Body of pancreas (tissue), 4 donors: Measurements from ENCODE around the gene CASKIN2. TPM values are rescaled to one million over a fixed set of nuclear protein-coding genes. Genes with fewer than 3 reads are reported as not detected.

Experiments used
- ATAC-seq: fragments of 150-250 bp; one replicate; pipeline ENCODE4 v1.9.1; 2016
- DNase-seq, 4 donors: peaks; one replicate each; pipeline ENCODE4 v3.0.0-alpha.2; 2019
- H3K27ac ChIP-seq, 4 donors: fragments of 200-600 bp; sonication (generic); 1 replicate in 3 of 4; 2 replicates in 1 of 4; pipeline versions ENCODE4 v1.5.1 to v1.6.1; 2016 to 2019; ENCODE audit warnings: mild to moderate bottlenecking in 1 of 4, mixed read lengths in 1 of 4, moderate library complexity in 1 of 4
- H3K27me3 ChIP-seq, 2 donors: fragments of 200-600 bp; sonication (generic); one replicate each; pipeline ENCODE4 v1.6.0; 2016; ENCODE audit warnings: mild to moderate bottlenecking in 1 of 2
- H3K36me3 ChIP-seq, 2 donors: fragments of 200-600 bp; sonication (generic); replicated peaks in 1 of 2; 2 replicates each; pipeline ENCODE4 v1.5.1; 2016; ENCODE audit warnings: low read depth in 2 of 2; ENCODE audit not compliant: insufficient read depth in 1 of 2
- H3K4me1 ChIP-seq: fragments of 200-600 bp; sonication (generic); one replicate; pipeline ENCODE4 v1.6.0; 2016
- H3K4me3 ChIP-seq, 2 donors: fragments of 200-600 bp; sonication (generic); 1 replicate in 1 of 2; 2 replicates in 1 of 2; pipeline ENCODE4 v1.5.1; 2016 to 2019
- H3K9me3 ChIP-seq, 3 donors: fragments of 200-600 bp; sonication (generic); 1 replicate in 2 of 3; 2 replicates in 1 of 3; pipeline ENCODE4 v1.5.1; 2016
- CTCF ChIP-seq, 7 experiments: fragments of 450-650 bp in 4 of 7; fragments of 200-600 bp in 3 of 7; sonication (generic) in 3 of 7; IDR thresholded peaks; one replicate each; pipeline ENCODE4 v1.5.1; 2016 to 2019; ENCODE audit warnings: antibody characterized with exemption in 7 of 7
- POLR2A ChIP-seq, 3 donors: fragments of 450-650 bp; IDR thresholded peaks; one replicate each; pipeline ENCODE4 v1.6.1; 2016; ENCODE audit warnings: antibody characterized with exemption in 3 of 3, mild to moderate bottlenecking in 2 of 3
- WGBS, 2 donors: methylation state at CpG; one replicate each; pipeline ENCODE4 v1.1.5; 2017; 5-methylcytosine and 5-hydroxymethylcytosine counted together
- intact Hi-C: fragments of 100-400 bp; cut with DNase I; formaldehyde crosslinking; loops from one replicate; pipeline ENCODE4 v1.15.1; 2023
- total RNA-seq, 2 donors: library from RNA; depleted of rRNA; stranded (reverse); fragments of >200 nt; gene quantifications; one replicate each; pipeline ENCODE4 v1.1.0, GENCODE V29; 2016

The CASKIN2 gene
- total RNA-seq, 2 donors from 2014 or later: 9.1 to 16.2 TPM

DNA sequence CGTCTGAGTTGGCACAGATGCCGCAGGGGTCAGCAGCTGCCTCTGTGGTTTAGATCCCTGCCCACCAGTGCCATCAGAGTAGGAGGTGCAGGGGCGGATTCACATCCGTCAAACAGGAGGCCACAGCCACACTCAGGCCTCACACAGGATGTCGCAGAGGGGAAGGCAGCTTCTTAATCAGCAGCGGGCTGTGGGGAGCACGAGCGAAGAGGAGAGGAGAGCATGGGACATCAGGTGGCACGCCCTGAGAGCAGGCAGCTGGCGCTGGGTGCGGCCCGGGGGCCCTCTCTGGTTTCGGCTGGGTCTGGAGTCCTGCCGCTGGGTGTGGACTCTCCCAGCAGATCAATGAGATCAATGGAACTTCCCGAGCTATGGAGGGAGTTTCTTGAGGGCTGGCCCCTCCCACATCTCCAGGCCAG is 19.8 kb upstream of the CASKIN2 start:
- TF ChIP-seq CTCF (IDR thresholded peaks at IDR 0.05) (no peak), POLR2A (IDR thresholded peaks at IDR 0.05) (no peak)
- H3K27ac ChIP-seq: peak overlapping the region in 2 of 4 donors; percentile 49 to 62
- H3K4me1 ChIP-seq: peaks cover 77% of the 10 kb centered on the region
- H3K27me3 ChIP-seq: no peaks in the 10 kb centered on the region
- ATAC-seq: no peak
- WGBS, 2 donors: 54 to 78% methylated on average over 8 to 15 of the region's 15 CpGs
- H3K4me3 ChIP-seq: no peak overlapping the region
- H3K36me3 ChIP-seq: no peaks in the 10 kb centered on the region
- no peaks in the 10 kb centered on the region for H3K9me3 ChIP-seq
- peak in 1 of 4 donors; percentile 25 for DNase-seq
- intact Hi-C loops: no loop called here

GRCh38 chr17:75531721-75532072 is 16.4 kb upstream of the CASKIN2 start:
- no peak for DNase-seq
- Histone ChIP-seq H3K4me1 (peaks cover 79% of the 10 kb centered on the region), H3K36me3 (no peaks in the 10 kb centered on the region), H3K4me3 (no peak overlapping the region), H3K27ac (peak overlapping the region in 2 of 4 donors; percentile 3 to 62), H3K27me3 (no peaks in the 10 kb centered on the region), H3K9me3 (no peaks in the 10 kb centered on the region)
- no peak for TF ChIP-seq CTCF (IDR thresholded peaks at IDR 0.05)
- no peak for ATAC-seq
- intact Hi-C loops: no loop called here
- 50 to 60% methylated on average over 1 to 7 of the region's 7 CpGs for WGBS, 2 donors

- ATAC-seq: no peak
- peaks cover 78% of the 10 kb centered on the region for H3K4me1 ChIP-seq
- no peaks in the 10 kb centered on the region for H3K9me3 ChIP-seq
- no peaks in the 10 kb centered on the region for H3K27me3 ChIP-seq
- WGBS, 2 donors: 54 to 67% methylated on average over 17 to 19 of the region's 19 CpGs
- no peak overlapping the region for H3K4me3 ChIP-seq
- DNase-seq: peak in 2 of 4 donors; percentile 32 to 49
- intact Hi-C loops: no loop called here
- H3K27ac ChIP-seq: peak overlapping the region in 2 of 4 donors; percentile 3 to 62
- TF ChIP-seq CTCF (IDR thresholded peaks at IDR 0.05): no peak
- no peak for TF ChIP-seq POLR2A (IDR thresholded peaks at IDR 0.05)
- no peaks in the 10 kb centered on the region for H3K36me3 ChIP-seq
These were observed 15.7 kb upstream of the CASKIN2 start for GRCh38 chr17:75530837-75531720.

GRCh38 chr17:75526555-75527270 is 11.4 kb upstream of the CASKIN2 start:
- Histone ChIP-seq H3K36me3 (no peaks in the 10 kb centered on the region), H3K9me3 (no peaks in the 10 kb centered on the region), H3K27ac (peak overlapping the region; percentile 83 to 96 (median 92)), H3K4me3 (peak overlapping the region; percentile 24 to 66), H3K4me1 (peaks cover 56% of the 10 kb centered on the region), H3K27me3 (no peaks in the 10 kb centered on the region)
- 21 to 24% methylated on average over 7 to 13 of the region's 13 CpGs for WGBS, 2 donors
- ATAC-seq: no peak
- DNase-seq: peak in 3 of 4 donors; percentile 29 to 45 (median 42)
- TF ChIP-seq POLR2A (IDR thresholded peaks at IDR 0.05): peak in 2 of 3 donors; percentile 27 to 53
- no peak for TF ChIP-seq CTCF (IDR thresholded peaks at IDR 0.05)
- intact Hi-C loops: no loop called here
